HEK293 (cell line): ENCODE results near the gene IVD.

Experiments
- BCL11A ChIP-seq: fragments of 450-650 bp; formaldehyde crosslinking; IDR thresholded peaks from 2 replicates; pipeline ENCODE4 v1.5.1; 2016; ENCODE audit warnings: low read depth, missing biosample characterization, missing genetic modification characterization
- HOXA7 ChIP-seq: sonication (generic); formaldehyde crosslinking; IDR thresholded peaks from 2 replicates; pipeline ENCODE4 v1.8.1; 2022; ENCODE audit warnings: missing genetic modification reagents, borderline replicate concordance
- HOXD13 ChIP-seq: sonication (generic); formaldehyde crosslinking; IDR thresholded peaks from 2 replicates; pipeline ENCODE4 v1.8.0; 2022; ENCODE audit warnings: missing genetic modification reagents, borderline replicate concordance
- SCRT2 ChIP-seq: fragments of 450-650 bp; formaldehyde crosslinking; IDR thresholded peaks from 2 replicates; pipeline ENCODE4 v1.5.1; 2016; ENCODE audit warnings: missing biosample characterization, missing genetic modification characterization
- SP3 ChIP-seq: fragments of 450-650 bp; formaldehyde crosslinking; IDR thresholded peaks from 2 replicates; pipeline ENCODE4 v1.5.1; 2016; ENCODE audit warnings: missing biosample characterization, missing genetic modification characterization
- YY1 ChIP-seq: fragments of 450-650 bp; formaldehyde crosslinking; IDR thresholded peaks from 2 replicates; pipeline ENCODE4 v1.5.1; 2018; ENCODE audit warnings: missing biosample characterization, missing genetic modification characterization
- ZBTB17 ChIP-seq: fragments of 450-650 bp; formaldehyde crosslinking; IDR thresholded peaks from 2 replicates; pipeline ENCODE4 v1.5.1; 2016; ENCODE audit warnings: missing biosample characterization, missing genetic modification characterization
- ZBTB26 ChIP-seq: fragments of 450-650 bp; formaldehyde crosslinking; optimal IDR thresholded peaks from 2 replicates; pipeline ENCODE3; 2016; ENCODE audit warnings: missing biosample characterization, mild to moderate bottlenecking, missing genetic modification characterization
- ZBTB48 ChIP-seq: fragments of 450-650 bp; formaldehyde crosslinking; IDR thresholded peaks from 2 replicates; pipeline ENCODE4 v1.5.1; 2016; ENCODE audit warnings: missing biosample characterization, missing genetic modification characterization
- ZIC2 ChIP-seq: fragments of 450-650 bp; formaldehyde crosslinking; IDR thresholded peaks from 2 replicates; pipeline ENCODE4 v1.5.1; 2016; ENCODE audit warnings: missing biosample characterization, missing genetic modification characterization
- ZNF132 ChIP-seq: fragments of 450-650 bp; formaldehyde crosslinking; IDR thresholded peaks from 2 replicates; pipeline ENCODE4 v1.5.1; 2017; ENCODE audit warnings: missing biosample characterization, missing genetic modification characterization, borderline replicate concordance
- ZNF148 ChIP-seq: fragments of 450-650 bp; formaldehyde crosslinking; IDR thresholded peaks from 2 replicates; pipeline ENCODE4 v1.5.0; 2017; ENCODE audit warnings: missing biosample characterization, missing genetic modification characterization, borderline replicate concordance
- ZNF16 ChIP-seq: fragments of 450-650 bp; formaldehyde crosslinking; IDR thresholded peaks from 2 replicates; pipeline ENCODE4 v1.5.1; 2016; ENCODE audit warnings: low read depth, missing biosample characterization, missing genetic modification characterization
- ZNF169 ChIP-seq: fragments of 450-650 bp; formaldehyde crosslinking; IDR thresholded peaks from 2 replicates; pipeline ENCODE4 v1.5.1; 2016; ENCODE audit warnings: missing biosample characterization, missing genetic modification characterization
- ZNF24 ChIP-seq: fragments of 450-650 bp; formaldehyde crosslinking; IDR thresholded peaks from 2 replicates; pipeline ENCODE4 v1.5.1; 2016; ENCODE audit warnings: missing biosample characterization, missing genetic modification characterization
- ZNF280C ChIP-seq: fragments of 450-650 bp; formaldehyde crosslinking; IDR thresholded peaks from 2 replicates; pipeline ENCODE4 v1.5.1; 2016; ENCODE audit warnings: missing biosample characterization, missing genetic modification characterization
- ZNF280D ChIP-seq: fragments of 450-650 bp; formaldehyde crosslinking; IDR thresholded peaks from 2 replicates; pipeline ENCODE4 v1.5.1; 2016; ENCODE audit warnings: missing biosample characterization, missing genetic modification characterization
- ZNF292 ChIP-seq: fragments of 450-650 bp; formaldehyde crosslinking; IDR thresholded peaks from 2 replicates; pipeline ENCODE4 v1.5.1; 2016; ENCODE audit warnings: low read depth, missing biosample characterization, missing genetic modification characterization, borderline replicate concordance
- ZNF341 ChIP-seq: fragments of 450-650 bp; formaldehyde crosslinking; IDR thresholded peaks from 2 replicates; pipeline ENCODE4; 2016; ENCODE audit warnings: low read depth, missing biosample characterization, missing genetic modification characterization
- ZNF426 ChIP-seq: fragments of 450-650 bp; formaldehyde crosslinking; IDR thresholded peaks from 2 replicates; pipeline ENCODE4 v1.5.1; 2017; ENCODE audit warnings: missing biosample characterization, missing genetic modification characterization, mild to moderate bottlenecking, inconsistent platforms, moderate library complexity
- ZNF449 ChIP-seq: fragments of 450-650 bp; formaldehyde crosslinking; IDR thresholded peaks from 2 replicates; pipeline ENCODE4 v1.5.1; 2017; ENCODE audit warnings: missing biosample characterization, mild to moderate bottlenecking, missing genetic modification characterization, moderate library complexity
- ZNF48 ChIP-seq: fragments of 450-650 bp; formaldehyde crosslinking; IDR thresholded peaks from 2 replicates; pipeline ENCODE4 v1.5.1; 2016; ENCODE audit warnings: missing biosample characterization, missing genetic modification characterization
- ZNF596 ChIP-seq: fragments of 450-650 bp; IDR thresholded peaks from 2 replicates; pipeline ENCODE4 v1.5.0; 2018; ENCODE audit warnings: missing biosample characterization, mild to moderate bottlenecking, missing genetic modification characterization, moderate library complexity
- ZNF623 ChIP-seq: fragments of 450-650 bp; formaldehyde crosslinking; IDR thresholded peaks from 2 replicates; pipeline ENCODE4 v1.5.1; 2016; ENCODE audit warnings: missing biosample characterization, missing genetic modification characterization
- ZNF639 ChIP-seq: fragments of 450-650 bp; formaldehyde crosslinking; IDR thresholded peaks from 2 replicates; pipeline ENCODE4 v1.5.1; 2016; ENCODE audit warnings: missing biosample characterization, missing genetic modification characterization
- ZNF660 ChIP-seq: fragments of 450-650 bp; IDR thresholded peaks from 2 replicates; pipeline ENCODE4 v1.5.1; 2018; ENCODE audit warnings: missing biosample characterization, mild to moderate bottlenecking, missing genetic modification characterization
- ZSCAN23 ChIP-seq: fragments of 450-650 bp; formaldehyde crosslinking; IDR thresholded peaks from 2 replicates; pipeline ENCODE4 v1.5.1; 2016; ENCODE audit warnings: missing biosample characterization, missing genetic modification characterization

The IVD gene

GRCh38 chr15:40436116-40436891 lies 30.7 kb downstream of the IVD start (continued):
- no peak for TF ChIP-seq ZNF148 (tag by site-specific recombination)
- no peak for TF ChIP-seq ZBTB26 (tag by site-specific recombination)
- TF ChIP-seq SP3 (tag by site-specific recombination), result 0 out of 2 replicates have a peak, but pooled peaks have one; percentile 25
- TF ChIP-seq ZNF449 (tag by site-specific recombination), result no peak
- no peak for TF ChIP-seq ZNF169 (tag by site-specific recombination)
- TF ChIP-seq ZNF292 (tag by site-specific recombination), result no peak
- no peak for TF ChIP-seq ZNF132 (tag by site-specific recombination)
- TF ChIP-seq HOXD13 (CRISPR knock-in tag), result no peak
- TF ChIP-seq ZNF623 (tag by site-specific recombination), result no peak
- no peak for TF ChIP-seq ZNF16
- TF ChIP-seq BCL11A (tag by site-specific recombination), result no peak
- no peak for TF ChIP-seq ZNF426
- TF ChIP-seq ZNF639 (tag by site-specific recombination), result no peak
- TF ChIP-seq ZNF280C, result no peak
- TF ChIP-seq ZNF660 (tag by site-specific recombination), result no peak
- no peak for TF ChIP-seq YY1 (tag by site-specific recombination)
- no peak for TF ChIP-seq ZNF48
- no peak for TF ChIP-seq ZNF280D (tag by site-specific recombination)
- no peak for TF ChIP-seq ZBTB48 (tag by site-specific recombination)
- no peak for TF ChIP-seq ZNF596 (tag by site-specific recombination)
- TF ChIP-seq ZSCAN23, result no peak
- no peak for TF ChIP-seq SCRT2 (tag by site-specific recombination)
- 0 out of 2 replicates have a peak, but pooled peaks have one; percentile 13 for TF ChIP-seq ZBTB17 (tag by site-specific recombination)
- peak; percentile 28; the same call in 1 of the 2 replicates for TF ChIP-seq ZIC2 (tag by site-specific recombination)
- no peak for TF ChIP-seq ZNF341 (tag by site-specific recombination)
- no peak for TF ChIP-seq ZNF24 (tag by site-specific recombination)
- TF ChIP-seq HOXA7, result no peak
